Gastrocnemius medialis (tissue), 4 donors: Measurements from ENCODE around the gene C1orf35.

ENCODE experiments used
- POLR2A ChIP-seq, 2 donors: fragments of 450-650 bp; IDR thresholded peaks; one replicate each; pipeline ENCODE4 v1.6.1; 2017; ENCODE audit warnings: antibody characterized with exemption in 2 of 2, mild to moderate bottlenecking in 2 of 2, moderate library complexity in 2 of 2
- TF ChIP-seq, protein P1 (sequence below), 5 experiments: fragments of 450-650 bp in 3 of 5; fragments of 200-600 bp in 2 of 5; sonication (generic) in 2 of 5; IDR thresholded peaks in 4 of 5; conservative IDR thresholded peaks in 1 of 5; 1 replicate in 4 of 5; 2 replicates in 1 of 5; pipeline ENCODE4 v1.5.1; 2016 to 2019; ENCODE audit warnings: antibody characterized with exemption in 5 of 5, mild to moderate bottlenecking in 3 of 5, moderate library complexity in 3 of 5

DNA sequence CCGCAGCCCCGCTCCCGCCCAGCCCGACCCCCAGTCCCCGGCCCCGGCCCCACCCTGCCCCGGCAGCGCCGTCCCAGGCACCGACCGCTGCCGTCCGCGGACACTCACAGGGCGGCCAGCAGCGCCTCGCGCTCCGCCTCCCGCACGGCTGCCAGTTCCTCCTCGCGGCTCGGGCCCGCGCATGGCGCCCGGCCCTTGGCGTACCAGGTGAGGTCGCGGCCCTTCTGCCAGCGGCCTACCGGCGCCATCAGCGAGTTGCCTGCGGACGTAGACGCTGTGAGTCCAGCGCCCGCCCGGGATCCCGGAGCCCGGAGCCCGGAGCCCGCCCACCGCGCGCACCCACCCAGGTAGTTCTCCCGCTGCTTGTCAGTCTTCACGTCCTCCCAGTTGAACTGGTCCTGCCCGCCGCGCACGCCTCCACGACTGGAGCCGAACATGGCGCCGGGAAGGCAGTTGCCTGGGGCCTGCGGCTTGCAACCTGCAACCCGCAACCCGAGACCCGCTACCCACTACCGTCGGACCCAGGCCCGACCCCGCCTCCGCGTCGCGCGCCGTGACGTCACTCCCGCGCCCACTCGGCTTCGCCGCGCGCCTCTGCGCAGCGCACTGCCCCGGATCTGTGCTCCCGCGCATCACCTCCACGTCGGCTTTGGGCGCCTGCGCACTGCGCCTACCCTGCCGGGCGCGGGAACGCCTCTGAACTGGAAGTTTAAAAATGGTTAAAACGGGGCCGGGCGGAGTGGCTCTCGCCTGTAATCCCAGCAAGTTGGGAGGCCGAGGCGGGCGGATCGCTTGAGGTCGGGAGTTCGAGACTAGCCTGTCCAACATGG, at the start of gene C1orf35:
- TF ChIP-seq, protein P1, sequence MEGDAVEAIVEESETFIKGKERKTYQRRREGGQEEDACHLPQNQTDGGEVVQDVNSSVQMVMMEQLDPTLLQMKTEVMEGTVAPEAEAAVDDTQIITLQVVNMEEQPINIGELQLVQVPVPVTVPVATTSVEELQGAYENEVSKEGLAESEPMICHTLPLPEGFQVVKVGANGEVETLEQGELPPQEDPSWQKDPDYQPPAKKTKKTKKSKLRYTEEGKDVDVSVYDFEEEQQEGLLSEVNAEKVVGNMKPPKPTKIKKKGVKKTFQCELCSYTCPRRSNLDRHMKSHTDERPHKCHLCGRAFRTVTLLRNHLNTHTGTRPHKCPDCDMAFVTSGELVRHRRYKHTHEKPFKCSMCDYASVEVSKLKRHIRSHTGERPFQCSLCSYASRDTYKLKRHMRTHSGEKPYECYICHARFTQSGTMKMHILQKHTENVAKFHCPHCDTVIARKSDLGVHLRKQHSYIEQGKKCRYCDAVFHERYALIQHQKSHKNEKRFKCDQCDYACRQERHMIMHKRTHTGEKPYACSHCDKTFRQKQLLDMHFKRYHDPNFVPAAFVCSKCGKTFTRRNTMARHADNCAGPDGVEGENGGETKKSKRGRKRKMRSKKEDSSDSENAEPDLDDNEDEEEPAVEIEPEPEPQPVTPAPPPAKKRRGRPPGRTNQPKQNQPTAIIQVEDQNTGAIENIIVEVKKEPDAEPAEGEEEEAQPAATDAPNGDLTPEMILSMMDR (IDR thresholded peaks at IDR 0.05 in 4 of 5, conservative IDR thresholded peaks at IDR 0.05 in 1 of 5), result peak in 1 of 5 experiments; percentile 30
- TF ChIP-seq POLR2A (IDR thresholded peaks at IDR 0.05), result peak; percentile 50 to 56
